ENCODE results near the gene GPSM1.
A peak's percentile ranks its signal among the peaks of the same experiment; 100 is the strongest.
"Not testable (repeated sequence)": the region's sequence is repeated elsewhere in the genome, so short reads cannot be mapped to it uniquely, and the experiment has no call there.

GPSM1 gene

GRCh38 chr9:136347472-136348256 is 20.3 kb downstream of the GPSM1 start:
- no peak for DNase-seq

- no peak for DNase-seq
Observed at GRCh38 chr9:136348691-136349090, 21.4 kb downstream of the GPSM1 start.

- DNase-seq, result no peak
Observed at GRCh38 chr9:136349546-136349945, 22.2 kb downstream of the GPSM1 start.

GRCh38 chr9:136351252-136351800 is 24.0 kb downstream of the GPSM1 start:
- DNase-seq, result no peak

GRCh38 chr9:136351868-136352267 is 24.5 kb downstream of the GPSM1 start:
- not testable (repeated sequence) for DNase-seq

- DNase-seq, result no peak
Observed at GRCh38 chr9:136352682-136353081, 25.3 kb downstream of the GPSM1 start.

- no peak for DNase-seq
Observed at GRCh38 chr9:136353088-136353487, 25.7 kb downstream of the GPSM1 start.

- DNase-seq, result no peak
Observed at GRCh38 chr9:136353757-136354488, 26.6 kb downstream of the GPSM1 start.

GRCh38 chr9:136354592-136355085 is 27.3 kb downstream of the GPSM1 start:
- no peak for DNase-seq

GRCh38 chr9:136355616-136356557 is 28.5 kb downstream of the GPSM1 start:
- no peak for DNase-seq

GRCh38 chr9:136357202-136357725 is 29.9 kb downstream of the GPSM1 start:
- no peak for DNase-seq

GRCh38 chr9:136358016-136358415 is 30.7 kb downstream of the GPSM1 start:
- no peak for DNase-seq

- no peak for DNase-seq
Observed at GRCh38 chr9:136358888-136359287, 31.5 kb downstream of the GPSM1 start.

GRCh38 chr9:136359774-136360718 is 32.7 kb downstream of the GPSM1 start:
- no peak for DNase-seq

- DNase-seq, result no peak
Observed at GRCh38 chr9:136361047-136361753, 33.9 kb downstream of the GPSM1 start.

- no peak for DNase-seq
Observed at GRCh38 chr9:136361754-136362449, 34.6 kb downstream of the GPSM1 start.

GRCh38 chr9:136362450-136362784 is 35.1 kb downstream of the GPSM1 start:
- no peak for DNase-seq

GRCh38 chr9:136363106-136363948 is 36.0 kb downstream of the GPSM1 start, which contains the start of gene DNLZ:
Gene DNLZ, minus strand, starts transcription at chr9:136363744. Its CDS starts 30 bp downstream, at chr9:136363714.
- peak; percentile 98 for DNase-seq
